Left forelimb (tissue), 1 donor: Measurements from ENCODE around the gene P3H3.
"Not testable (repeated sequence)": the region's sequence is repeated elsewhere in the genome, so short reads cannot be mapped to it uniquely, and the experiment has no call there.

Experiments
- DNase-seq: peaks from one replicate; pipeline ENCODE4 v3.0.0-alpha.2; 2018; ENCODE audit warnings: low spot score

P3H3 gene

DNA sequence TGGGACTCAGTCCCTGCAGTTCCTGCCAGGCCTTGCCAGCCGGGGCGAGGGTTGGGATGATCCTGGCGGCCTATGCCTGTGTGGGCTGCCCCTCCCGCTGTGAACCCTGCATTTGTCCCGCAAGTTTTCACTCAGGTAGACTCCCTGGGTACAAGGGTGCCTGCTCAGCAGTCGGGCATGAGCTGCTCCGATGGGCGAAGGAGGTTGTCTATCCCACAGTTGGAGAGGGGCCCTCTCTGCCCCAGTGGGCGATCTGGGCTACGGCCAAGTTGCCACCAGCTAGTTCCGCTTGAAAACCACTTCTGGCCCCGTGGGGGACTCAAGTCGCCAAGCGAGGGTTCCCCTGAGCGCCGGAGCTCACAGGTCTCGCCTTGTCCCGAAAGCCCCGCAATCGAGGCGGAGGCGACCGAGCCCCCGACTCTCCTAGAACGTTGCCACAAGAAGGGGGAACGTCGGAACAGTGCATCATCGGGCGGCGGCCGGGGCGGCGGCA lies 38.8 kb downstream of the P3H3 start:
- DNase-seq = no peak

DNA sequence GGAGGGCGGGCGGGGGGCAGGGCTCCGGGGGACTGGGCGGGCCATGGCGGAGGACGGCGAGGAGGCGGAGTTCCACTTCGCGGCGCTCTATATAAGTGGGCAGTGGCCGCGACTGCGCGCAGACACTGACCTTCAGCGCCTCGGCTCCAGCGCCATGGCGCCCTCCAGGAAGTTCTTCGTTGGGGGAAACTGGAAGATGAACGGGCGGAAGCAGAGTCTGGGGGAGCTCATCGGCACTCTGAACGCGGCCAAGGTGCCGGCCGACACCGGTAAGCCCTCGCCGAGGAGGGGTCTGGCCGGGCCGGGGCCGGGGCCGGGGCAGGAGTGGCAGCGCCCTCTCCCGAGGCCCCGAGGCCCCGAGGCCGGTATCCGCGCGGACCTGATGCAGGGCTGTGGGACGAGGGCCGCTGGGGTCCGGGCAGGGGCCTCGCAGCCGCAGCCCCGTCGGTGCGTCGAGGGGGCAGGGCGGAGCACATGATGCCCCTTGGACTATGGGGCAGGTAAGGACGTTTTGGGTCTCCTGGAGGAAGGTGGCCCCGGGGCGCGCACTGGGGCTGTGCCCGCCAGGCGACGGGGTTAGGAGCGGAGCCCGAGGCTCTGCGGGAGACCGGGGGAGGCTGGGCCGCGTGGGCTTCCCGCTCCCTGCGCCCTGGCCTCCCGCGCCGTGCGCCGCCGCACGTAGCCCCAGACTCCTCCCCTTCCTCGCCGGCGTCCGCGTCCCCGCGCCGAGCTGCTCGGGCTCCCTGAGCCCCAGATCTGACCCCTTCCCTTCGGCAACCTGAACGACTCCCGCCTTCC lies 39.4 kb downstream of the P3H3 start, which contains the start of gene TPI1:
Gene TPI1 (plus strand): TSS at position 119 of the 798 bp plus-strand sequence. CDS start 36 bp downstream, at position 155.
- peak; percentile 91 for DNase-seq

DNA sequence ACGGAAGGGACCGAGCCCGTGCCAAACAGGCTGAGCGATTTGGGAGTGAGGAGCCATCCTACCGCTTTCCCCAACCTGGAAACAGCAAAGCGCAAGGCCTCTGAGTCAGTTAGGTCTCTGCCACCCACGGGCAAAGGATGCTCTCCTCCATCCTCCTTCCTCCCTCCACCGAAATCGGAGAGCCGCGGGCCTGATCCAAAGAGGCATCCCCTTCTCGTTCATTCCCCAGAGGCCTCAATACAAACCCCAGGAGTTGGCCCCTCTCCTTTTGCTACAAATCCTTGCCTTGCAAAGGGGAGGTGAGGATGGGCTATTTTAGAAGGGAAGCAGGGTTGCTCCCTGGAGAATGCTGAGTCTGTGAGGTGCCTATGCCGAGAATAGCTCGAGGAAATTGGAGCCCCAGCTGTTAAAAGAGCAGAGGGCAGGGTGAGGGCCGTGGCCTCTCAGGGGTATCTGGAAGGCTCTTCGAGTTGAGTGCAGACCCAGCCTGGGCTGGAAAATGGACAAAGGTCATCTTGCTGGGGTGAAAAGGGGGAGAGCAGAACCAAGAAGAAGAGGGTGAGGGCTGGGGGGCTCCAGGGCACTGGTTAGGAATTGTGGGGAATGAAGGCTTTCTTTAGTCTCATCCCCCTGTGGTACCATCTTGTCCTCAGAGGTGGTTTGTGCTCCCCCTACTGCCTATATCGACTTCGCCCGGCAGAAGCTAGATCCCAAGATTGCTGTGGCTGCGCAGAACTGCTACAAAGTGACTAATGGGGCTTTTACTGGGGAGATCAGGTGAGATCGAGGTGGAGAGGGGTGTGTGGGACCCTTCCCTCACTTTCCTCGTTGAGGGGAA lies 40.2 kb downstream of the P3H3 start:
- no peak for DNase-seq

DNA sequence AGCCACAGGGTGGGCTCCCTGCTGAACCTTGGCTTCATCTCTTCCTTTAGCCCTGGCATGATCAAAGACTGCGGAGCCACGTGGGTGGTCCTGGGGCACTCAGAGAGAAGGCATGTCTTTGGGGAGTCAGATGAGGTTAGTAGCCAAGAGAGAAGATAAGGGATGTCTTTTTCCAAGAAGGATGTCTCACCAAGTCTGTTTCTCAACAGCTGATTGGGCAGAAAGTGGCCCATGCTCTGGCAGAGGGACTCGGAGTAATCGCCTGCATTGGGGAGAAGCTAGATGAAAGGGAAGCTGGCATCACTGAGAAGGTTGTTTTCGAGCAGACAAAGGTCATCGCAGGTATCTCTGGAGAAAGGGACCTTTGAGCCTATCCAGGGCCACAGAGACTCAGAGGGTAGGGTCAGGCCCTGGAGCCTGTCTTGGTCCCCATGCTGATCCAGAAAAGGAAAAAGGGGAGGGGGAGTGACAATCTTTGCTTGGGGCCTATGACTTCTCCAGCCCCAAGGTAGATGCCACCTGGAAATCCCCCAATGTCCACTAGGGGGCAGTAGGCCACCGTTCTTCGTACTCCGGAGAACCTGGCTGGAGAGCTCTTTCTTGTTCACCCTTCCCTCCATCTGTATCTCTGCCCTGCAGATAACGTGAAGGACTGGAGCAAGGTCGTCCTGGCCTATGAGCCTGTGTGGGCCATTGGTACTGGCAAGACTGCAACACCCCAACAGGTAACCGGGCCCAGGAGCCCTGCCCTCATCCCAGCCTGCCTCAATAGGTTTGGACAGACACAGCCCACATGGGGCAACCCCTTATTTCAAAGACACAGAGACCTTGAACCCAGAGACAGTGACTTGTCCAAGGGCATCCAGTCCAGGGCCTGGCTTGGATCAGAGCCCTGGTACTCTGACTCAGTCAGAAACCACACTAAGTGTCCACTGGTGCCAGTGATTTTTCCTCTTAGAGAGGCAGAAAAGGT lies 41.1 kb downstream of the P3H3 start:
- peak; percentile 81 for DNase-seq

DNA sequence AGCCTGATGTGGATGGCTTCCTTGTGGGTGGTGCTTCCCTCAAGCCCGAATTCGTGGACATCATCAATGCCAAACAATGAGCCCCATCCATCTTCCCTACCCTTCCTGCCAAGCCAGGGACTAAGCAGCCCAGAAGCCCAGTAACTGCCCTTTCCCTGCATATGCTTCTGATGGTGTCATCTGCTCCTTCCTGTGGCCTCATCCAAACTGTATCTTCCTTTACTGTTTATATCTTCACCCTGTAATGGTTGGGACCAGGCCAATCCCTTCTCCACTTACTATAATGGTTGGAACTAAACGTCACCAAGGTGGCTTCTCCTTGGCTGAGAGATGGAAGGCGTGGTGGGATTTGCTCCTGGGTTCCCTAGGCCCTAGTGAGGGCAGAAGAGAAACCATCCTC lies 42.1 kb downstream of the P3H3 start:
- DNase-seq = not testable (repeated sequence)

DNA sequence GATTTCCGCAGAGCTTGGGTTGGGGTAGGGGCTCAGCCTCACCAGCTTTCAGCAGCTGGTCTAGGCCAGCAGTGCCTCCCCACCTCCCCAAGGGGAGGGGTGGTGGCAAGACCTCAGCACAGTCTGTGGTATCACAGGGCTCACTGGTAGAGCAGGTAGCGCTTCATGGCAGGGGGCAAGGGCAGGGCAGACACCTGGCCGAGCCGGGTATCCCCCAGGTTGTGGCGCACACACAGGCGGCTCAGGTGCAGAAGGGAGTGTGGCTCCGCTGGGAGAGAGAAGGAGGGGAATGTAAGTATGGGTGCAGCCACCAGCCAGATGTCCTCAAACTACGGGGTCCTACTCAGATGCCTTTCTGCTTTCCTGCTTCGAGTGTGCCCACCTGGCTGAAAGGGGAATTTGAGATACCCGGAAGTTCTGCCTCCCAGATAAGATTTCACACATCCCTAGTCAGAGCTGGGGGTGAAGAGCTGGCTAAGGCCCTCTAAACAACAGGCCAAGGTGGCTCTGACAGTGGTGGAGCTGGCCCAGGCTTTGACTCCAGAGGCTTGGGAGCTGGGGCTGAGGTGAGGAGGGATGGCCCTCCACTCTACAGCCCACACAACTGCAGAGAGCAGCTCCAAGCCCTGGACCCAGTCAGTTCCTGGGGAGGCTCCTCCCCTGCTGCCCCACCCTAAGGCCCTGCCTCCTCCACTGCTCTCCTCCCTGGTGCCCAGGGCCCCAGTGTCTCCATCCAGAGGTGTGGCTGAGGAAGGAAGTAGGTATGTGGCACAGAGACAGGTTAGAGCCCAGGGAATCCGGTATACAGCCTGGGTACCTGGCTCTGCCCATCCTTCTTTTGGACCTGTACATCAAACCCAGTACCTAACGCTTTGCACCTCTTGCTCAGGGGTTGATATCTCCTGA lies 43.1 kb downstream of the P3H3 start:
- no peak for DNase-seq

DNA sequence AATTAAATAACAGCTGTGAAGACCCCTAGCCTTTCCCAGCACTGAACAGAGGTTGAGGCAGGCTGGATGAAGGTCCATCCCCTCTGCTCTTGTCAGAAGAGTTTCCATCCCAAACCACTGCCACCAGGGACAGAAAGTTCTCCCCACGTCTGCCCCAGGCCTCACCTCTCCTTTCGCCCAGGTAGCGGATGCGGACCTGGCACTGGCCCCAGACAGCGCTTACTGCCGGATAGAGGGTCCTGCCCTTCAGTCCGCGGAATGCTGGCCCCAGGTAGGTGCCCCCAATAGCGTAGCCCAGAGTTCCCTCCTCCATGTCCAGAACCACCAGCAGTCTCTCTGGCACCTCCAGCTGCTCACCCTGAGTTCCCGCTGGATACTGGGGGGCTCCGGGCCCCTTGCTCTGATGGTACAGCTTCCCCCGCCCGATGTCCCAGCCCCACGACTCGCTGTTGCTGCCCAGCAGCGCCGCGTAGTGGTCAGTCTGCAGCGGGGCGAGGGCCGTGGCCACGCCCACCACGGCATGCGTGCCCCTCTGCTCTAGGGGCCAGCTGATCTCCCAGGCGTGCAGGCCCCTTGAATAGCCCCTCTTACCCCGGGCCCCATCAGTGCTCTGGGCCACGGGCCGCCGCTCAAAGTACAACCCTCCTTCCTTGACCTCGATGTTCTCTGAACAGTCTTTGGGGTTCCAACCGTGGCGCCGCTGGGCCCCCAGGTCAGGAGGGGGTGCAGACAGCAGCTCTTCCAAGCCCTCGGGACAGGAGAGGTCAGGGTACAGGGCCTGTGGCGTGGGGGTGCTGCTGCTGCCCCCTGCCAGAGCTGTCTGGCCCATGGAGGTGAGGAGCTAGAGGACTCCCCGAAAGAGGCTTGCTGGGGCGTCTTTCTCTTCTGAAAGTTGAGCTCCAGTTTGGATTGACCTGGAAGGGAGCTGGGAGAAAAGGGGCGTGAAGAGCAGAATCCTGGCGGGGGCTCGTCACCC lies 44.2 kb downstream of the P3H3 start:
- DNase-seq = peak; percentile 88

DNA sequence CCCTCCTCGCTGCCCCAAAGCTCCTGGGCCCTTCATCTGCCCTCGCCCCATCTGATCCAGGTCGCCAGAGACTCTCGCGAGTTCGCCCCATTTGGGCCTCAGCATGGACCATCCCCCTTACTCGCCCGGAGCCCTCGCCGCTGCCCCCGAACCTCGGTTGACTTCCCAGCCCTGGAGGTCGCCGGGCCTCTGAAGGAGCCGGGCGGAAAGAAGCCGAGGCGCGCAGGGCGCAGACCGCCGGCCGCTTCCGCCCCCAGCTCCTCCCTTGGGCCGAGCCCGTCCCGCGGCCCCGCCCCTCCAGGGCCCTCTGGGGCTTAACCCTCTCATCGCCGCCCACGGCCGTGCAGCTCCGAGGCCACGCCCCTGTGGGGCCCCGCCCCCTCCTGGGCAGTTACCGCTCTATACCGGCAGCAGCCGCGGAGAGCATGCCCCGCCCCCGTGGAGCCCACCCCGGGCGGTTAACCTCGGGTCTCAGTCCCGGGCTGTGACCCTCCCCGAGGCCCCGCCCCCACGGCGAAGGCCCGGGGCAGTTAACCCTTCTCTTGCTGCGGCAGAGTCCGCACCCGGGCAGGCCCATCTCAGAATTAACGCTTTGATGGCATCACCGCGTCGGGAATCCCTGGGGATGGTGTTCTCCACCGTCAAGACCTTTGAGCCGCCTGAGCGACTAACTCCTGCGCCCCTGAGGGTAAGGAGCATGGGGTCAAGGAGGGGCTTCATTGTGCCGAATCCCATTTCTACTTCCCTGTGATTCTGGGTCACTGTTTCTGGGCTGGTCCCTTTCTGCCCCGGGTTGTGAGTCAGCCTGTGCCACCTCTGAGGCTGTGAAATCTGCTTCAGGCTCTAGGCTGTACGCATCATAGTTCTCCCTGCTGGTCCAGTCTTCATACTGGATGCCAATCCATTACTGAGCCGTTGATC lies 45.1 kb downstream of the P3H3 start, which contains the start of gene SPSB2:
Gene SPSB2 (minus strand): TSS at position 210 of the 921 bp plus-strand sequence. CDS start 402 bp downstream, outside the sequence.
- DNase-seq = peak; percentile 98

DNA sequence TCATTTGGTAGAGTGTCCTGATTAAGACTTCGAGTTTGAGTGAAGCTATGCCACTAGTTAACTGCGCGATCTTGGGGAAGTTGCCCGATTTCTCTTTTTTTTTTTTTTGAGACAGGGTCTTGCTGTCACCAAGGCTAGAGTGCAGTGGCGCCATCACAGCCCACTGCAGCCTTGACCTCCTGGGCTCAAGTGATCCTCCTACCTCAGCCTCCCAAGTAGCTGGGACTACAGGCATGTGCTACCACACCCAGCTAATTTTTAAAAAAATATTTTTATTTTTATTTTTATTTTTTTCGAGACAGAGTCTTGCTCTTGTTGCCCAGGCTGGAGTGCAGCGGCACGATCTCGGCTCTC lies 45.8 kb downstream of the P3H3 start:
- DNase-seq = not testable (repeated sequence)

DNA sequence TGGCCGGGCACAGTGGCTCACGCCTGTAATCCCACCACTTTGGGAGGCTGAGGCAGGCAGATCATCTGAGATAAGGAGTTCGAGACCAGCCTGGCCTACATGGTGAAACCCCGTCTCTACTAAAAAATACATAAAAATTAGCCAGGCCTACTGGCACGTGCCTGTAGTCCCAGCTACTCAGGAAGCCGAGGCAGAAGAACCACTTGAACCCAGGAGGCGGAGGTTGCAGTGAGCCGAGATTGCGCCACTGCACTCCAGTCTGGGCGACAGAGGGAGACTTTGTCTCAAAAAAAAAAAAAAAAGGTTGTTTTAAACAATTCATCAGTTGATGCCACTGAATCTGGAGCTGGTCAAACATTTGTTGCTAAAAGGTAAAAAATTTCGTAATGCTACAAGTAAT lies 51.6 kb downstream of the P3H3 start:
- DNase-seq = not testable (repeated sequence)

DNA sequence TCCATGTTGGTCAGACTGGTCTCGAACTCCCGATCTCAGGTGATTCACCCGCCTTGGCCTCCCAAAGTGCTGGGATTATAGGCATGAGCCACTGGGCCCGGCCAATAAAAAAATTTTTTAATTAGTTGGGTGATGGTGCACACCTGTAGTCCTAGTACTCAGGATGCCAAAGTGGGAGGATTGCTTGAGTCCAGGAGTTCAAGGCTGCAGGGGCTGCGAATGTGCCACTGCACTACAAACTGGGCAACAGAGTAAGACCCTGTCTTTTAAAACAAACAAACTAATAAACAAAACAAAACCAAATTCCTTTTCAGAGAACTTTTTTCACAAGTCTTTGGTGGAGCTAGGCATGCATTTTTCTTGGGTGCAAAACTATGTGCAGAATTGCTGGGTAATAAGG lies 55.0 kb downstream of the P3H3 start:
- DNase-seq = no peak

DNA sequence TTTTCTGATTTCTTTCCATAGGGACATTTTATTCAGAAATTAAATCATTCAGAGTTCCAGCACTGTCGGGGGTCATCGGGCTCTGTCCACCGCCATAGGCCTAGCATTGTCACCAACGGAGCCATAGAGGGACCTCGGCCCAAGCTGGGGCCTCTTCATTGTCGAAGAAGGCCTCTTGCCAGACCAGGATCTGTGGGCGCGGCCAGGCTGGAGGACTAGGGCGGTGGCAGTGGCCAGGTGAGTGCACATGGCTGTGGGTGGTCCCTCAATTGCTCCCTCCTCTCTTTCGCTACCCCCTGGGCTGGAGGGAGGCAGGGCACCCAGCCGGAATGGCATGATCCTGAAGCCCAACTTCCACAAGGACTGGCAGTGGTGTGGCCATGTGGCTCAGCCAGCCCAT lies 55.5 kb downstream of the P3H3 start:
- no peak for DNase-seq

DNA sequence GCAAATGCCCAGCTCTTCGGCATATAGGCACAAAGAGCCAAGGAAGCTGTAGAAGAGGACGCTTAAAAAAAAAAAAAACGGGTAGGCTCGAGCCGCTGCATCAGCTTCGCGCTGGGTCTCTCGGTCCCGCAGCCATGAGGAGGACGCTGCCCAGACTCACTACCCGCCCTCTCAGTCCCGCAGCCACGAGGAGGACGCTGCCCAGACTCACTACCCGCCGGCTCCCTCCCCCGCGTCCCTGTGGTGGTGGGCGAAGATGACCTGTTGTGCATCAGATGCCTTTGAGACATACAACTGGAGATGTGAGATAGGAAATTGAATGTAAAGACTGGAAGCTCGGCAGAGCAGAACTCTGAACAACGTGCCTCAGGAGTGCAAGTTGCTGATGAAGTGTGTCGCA lies 56.3 kb downstream of the P3H3 start:
- no peak for DNase-seq

DNA sequence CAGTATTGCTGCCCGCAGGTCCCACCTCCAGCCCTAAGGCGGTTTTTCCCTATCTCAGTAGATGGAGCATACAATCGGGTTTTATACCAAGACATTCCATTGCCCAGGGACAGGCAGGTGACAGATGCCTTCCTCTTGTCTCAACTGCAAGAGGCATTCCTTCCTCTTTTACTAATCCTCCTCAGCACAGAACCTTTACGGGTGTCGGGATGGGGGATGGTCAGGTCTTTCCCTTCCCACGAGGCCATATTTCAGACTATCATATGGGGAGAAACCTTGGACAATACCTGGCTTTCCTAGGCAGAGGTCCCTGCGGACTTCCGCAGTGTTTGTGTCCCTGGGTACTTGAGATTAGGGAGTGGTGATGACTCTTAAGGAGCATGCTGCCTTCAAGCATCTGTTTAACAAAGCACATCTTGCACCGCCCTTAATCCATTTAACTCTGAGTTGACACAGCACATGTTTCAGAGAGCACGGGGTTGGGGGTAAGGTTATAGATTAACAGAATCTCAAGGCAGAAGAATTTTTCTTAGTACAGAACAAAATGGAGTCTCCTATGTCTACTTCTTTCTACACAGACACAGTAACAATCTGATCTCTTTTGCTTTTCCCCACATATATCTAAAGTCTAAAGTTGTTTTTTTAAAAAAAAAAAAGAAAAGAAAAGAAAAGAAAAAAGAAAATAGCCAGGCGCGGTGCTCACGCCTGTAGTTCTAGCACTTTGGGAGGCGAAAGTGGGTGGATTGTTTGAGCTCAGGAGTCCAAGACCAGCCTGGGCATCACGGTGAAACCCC lies 58.2 kb downstream of the P3H3 start:
- DNase-seq = not testable (repeated sequence)

DNA sequence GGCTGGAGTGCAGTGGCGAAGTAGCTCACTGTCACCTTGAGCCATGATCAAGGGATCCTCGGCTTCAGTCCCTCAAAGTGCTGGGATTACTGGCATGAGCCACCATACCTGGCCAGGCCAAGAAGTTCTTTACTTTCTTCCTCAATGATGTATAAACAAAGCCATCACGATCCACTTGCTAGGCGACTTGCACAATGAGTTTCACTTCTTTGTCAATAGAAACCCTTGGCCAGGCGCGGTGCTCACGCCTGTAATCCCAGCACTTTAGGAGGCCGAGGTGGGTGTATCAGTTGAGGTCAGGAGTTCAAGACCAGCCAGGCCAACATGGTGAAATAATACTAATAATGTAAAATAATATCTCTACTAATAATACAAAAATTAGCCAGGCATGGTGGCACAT lies 59.3 kb downstream of the P3H3 start:
- DNase-seq = no peak

DNA sequence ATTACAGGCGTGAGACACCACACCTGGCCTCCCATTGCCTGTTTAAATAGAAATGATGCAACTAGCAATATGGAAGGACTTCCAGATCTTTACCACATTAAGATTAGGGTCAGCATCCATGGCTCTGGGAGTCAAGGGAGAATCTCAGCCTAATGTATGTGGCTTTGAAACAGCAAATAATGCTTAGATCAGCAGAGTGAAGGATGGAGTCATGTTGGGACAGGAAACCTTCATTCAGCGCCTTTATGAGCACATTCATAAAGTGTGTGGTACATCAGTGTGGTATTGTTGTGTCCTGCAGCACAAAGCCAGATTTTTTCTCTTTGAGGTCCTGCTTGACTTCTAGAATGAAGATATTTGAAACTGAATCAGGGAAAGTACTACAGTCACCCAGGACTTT lies 60.2 kb downstream of the P3H3 start:
- DNase-seq = no peak

DNA sequence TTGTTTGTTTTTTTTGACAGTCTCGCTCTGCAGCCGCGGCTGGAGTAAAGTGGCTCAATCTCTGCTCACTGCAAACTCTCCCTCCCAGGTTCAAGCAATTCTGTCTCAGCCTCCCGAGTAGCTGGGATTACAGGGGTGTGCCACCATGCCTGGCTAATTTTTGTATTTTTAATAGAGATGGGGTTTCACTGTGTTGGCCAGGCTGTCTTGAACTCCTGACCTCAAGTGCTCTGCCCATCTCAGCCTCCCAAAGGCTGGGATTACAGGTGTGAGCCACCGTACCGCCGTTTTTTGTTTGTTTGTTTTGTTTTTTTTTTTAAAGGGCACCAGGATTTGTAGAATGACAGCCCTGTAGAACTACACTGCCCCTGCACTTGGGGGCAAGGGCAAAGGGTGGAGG lies 60.6 kb downstream of the P3H3 start:
- not testable (repeated sequence) for DNase-seq
